Measurements from ENCODE around the gene ZNF565. TPM values are rescaled to one million over a fixed set of nuclear protein-coding genes. Genes with fewer than 3 reads are reported as not detected.
"Not testable (repeated sequence)": the region's sequence is repeated elsewhere in the genome, so short reads cannot be mapped to it uniquely, and the experiment has no call there.

ZNF565 gene
- total RNA-seq, 1 donor from 2014 or later, result 5.6 TPM

DNA sequence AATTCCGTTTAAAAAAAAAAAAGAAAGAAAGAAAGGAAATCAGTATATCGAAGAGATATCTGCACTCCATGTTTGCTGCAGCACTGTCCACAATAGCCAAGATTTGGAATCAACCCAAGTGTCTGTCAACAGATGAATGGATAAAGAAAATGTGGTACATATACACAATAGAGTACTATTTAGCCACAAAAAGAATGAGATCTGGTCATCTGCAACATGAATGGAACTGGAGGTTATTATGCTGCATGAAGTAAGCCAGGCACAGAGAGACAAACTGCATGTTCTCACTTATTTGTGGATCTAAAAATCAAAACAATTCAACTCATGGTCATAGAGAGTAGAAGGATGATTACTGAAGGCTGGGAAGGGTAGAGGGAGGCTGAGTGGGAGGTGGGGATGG is 16.3 kb downstream of the ZNF565 start:
- DNase-seq, result no peak
- H3K4me3 Mint-ChIP-seq (ENCODE audit: unreplicated experiment), result no peak overlapping the region
- peaks cover 11% of the 10 kb centered on the region for H3K36me3 Mint-ChIP-seq (ENCODE audit: unreplicated experiment)
- no peaks in the 10 kb centered on the region for H3K4me1 Mint-ChIP-seq (ENCODE audit: low read depth, unreplicated experiment)
- no peak overlapping the region for H3K27ac Mint-ChIP-seq (ENCODE audit: unreplicated experiment)
- TF ChIP-seq CTCF (IDR thresholded peaks at IDR 0.05; ENCODE audit: partially characterized antibody, unreplicated experiment), result no peak
- H3K27me3 Mint-ChIP-seq (ENCODE audit: unreplicated experiment), result peaks cover 1% of the 10 kb centered on the region
- H3K9me3 Mint-ChIP-seq (ENCODE audit: unreplicated experiment), result no peaks in the 10 kb centered on the region

- H3K36me3 Mint-ChIP-seq (ENCODE audit: unreplicated experiment), result peaks cover 7% of the 10 kb centered on the region
- no peak overlapping the region for H3K27ac Mint-ChIP-seq (ENCODE audit: unreplicated experiment)
- H3K4me1 Mint-ChIP-seq (ENCODE audit: low read depth, unreplicated experiment), result no peaks in the 10 kb centered on the region
- no peak for TF ChIP-seq CTCF (IDR thresholded peaks at IDR 0.05; ENCODE audit: partially characterized antibody, unreplicated experiment)
- no peak overlapping the region for H3K4me3 Mint-ChIP-seq (ENCODE audit: unreplicated experiment)
- H3K9me3 Mint-ChIP-seq (ENCODE audit: unreplicated experiment), result no peaks in the 10 kb centered on the region
- peaks cover 1% of the 10 kb centered on the region for H3K27me3 Mint-ChIP-seq (ENCODE audit: unreplicated experiment)
- no peak for DNase-seq
Measured at GRCh38 chr19:36196249-36196648, 18.2 kb downstream of the ZNF565 start.

- DNase-seq; H3K27me3 Mint-ChIP-seq (ENCODE audit: unreplicated experiment); H3K4me3 Mint-ChIP-seq (ENCODE audit: unreplicated experiment); H3K27ac Mint-ChIP-seq (ENCODE audit: unreplicated experiment); H3K4me1 Mint-ChIP-seq (ENCODE audit: low read depth, unreplicated experiment); H3K9me3 Mint-ChIP-seq (ENCODE audit: unreplicated experiment); H3K36me3 Mint-ChIP-seq (ENCODE audit: unreplicated experiment): not testable (repeated sequence)
Measured at GRCh38 chr19:36186722-36187121, 27.7 kb downstream of the ZNF565 start.

GRCh38 chr19:36183245-36183628 is 31.2 kb downstream of the ZNF565 start:
- no peak overlapping the region for H3K27ac Mint-ChIP-seq (ENCODE audit: unreplicated experiment)
- no peak overlapping the region for H3K4me3 Mint-ChIP-seq (ENCODE audit: unreplicated experiment)
- no peak for TF ChIP-seq CTCF (IDR thresholded peaks at IDR 0.05; ENCODE audit: partially characterized antibody, unreplicated experiment)

DNA sequence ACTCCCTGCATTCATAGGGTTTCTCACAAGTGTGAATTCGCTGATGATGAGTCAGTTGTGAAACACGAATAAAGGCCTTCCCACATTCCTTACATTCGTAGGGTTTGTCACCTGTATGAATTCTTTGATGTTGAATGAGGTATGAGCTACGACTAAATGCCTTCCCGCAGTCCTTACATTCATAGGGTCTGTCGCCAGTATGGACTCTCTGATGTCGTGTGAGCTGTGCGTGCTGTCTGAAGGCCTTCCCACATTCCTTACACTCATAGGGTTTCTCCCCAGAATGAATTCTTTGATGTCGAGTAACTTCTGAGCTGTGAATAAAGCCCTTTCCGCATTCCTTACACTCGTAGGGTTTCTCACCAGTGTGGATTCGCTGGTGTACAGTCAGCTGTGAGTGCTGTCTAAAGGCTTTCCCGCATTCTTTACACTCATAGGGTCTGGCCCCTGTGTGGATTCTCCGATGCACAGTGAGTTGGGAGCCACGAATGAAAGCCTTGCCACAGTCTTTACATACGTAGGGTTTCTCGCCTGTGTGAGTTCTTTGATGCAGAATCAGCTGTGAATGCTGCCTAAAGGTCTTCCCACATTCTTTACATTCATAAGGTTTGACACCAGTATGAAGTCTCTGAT is 31.7 kb downstream of the ZNF565 start:
- Mint-ChIP-seq H3K27ac (ENCODE audit: unreplicated experiment) (no peak overlapping the region), H3K36me3 (ENCODE audit: unreplicated experiment) (peaks cover 4% of the 10 kb centered on the region), H3K9me3 (ENCODE audit: unreplicated experiment) (peaks cover 2% of the 10 kb centered on the region), H3K4me1 (ENCODE audit: low read depth, unreplicated experiment) (no peaks in the 10 kb centered on the region), H3K27me3 (ENCODE audit: unreplicated experiment) (no peaks in the 10 kb centered on the region), H3K4me3 (ENCODE audit: unreplicated experiment) (no peak overlapping the region)
- TF ChIP-seq CTCF (IDR thresholded peaks at IDR 0.05; ENCODE audit: partially characterized antibody, unreplicated experiment), result no peak
- DNase-seq, result no peak

More at GRCh38 chr19:36183245-36183628, 31.2 kb downstream of the ZNF565 start:
- no peaks in the 10 kb centered on the region for H3K27me3 Mint-ChIP-seq (ENCODE audit: unreplicated experiment)
- no peak for DNase-seq
- peaks cover 2% of the 10 kb centered on the region for H3K9me3 Mint-ChIP-seq (ENCODE audit: unreplicated experiment)
- H3K4me1 Mint-ChIP-seq (ENCODE audit: low read depth, unreplicated experiment), result no peaks in the 10 kb centered on the region
- H3K36me3 Mint-ChIP-seq (ENCODE audit: unreplicated experiment), result peaks cover 4% of the 10 kb centered on the region

DNA sequence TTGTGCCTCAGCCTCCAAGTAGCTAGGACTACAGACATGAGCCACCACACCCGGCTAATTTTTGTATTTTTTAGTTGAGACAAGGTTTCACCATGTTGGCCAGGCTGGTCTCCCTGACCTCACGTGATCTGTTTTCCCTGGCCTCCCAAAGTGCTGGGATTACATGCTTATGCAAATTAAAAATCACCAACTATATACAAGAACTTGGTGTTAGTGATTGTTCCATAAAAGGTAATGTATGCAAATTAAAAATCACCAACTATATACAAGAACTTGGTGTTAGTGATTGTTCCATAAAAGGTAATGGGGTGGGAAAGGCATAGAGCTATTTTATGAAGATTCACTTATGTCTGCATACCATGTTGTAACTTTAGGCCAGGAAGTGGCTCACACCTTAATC is 35.4 kb downstream of the ZNF565 start:
- not testable (repeated sequence) for H3K36me3 Mint-ChIP-seq (ENCODE audit: unreplicated experiment); H3K27ac Mint-ChIP-seq (ENCODE audit: unreplicated experiment); H3K4me3 Mint-ChIP-seq (ENCODE audit: unreplicated experiment); DNase-seq; H3K27me3 Mint-ChIP-seq (ENCODE audit: unreplicated experiment); H3K4me1 Mint-ChIP-seq (ENCODE audit: low read depth, unreplicated experiment); H3K9me3 Mint-ChIP-seq (ENCODE audit: unreplicated experiment)

GRCh38 chr19:36173846-36174245 is 40.6 kb downstream of the ZNF565 start:
- H3K27ac Mint-ChIP-seq (ENCODE audit: unreplicated experiment); DNase-seq; H3K4me3 Mint-ChIP-seq (ENCODE audit: unreplicated experiment); H3K4me1 Mint-ChIP-seq (ENCODE audit: low read depth, unreplicated experiment); H3K27me3 Mint-ChIP-seq (ENCODE audit: unreplicated experiment); H3K9me3 Mint-ChIP-seq (ENCODE audit: unreplicated experiment); H3K36me3 Mint-ChIP-seq (ENCODE audit: unreplicated experiment): not testable (repeated sequence)

Measured in glutamatergic neuron (in vitro differentiated cells).